SK-N-SH treated with all-trans-retinoic acid at 6 μM for 48 hours (cell line): ENCODE results near the gene EEF2KMT.

ENCODE experiments used
- ARNTL ChIP-seq: fragments of 450-650 bp; formaldehyde crosslinking; IDR thresholded peaks from 2 replicates; pipeline ENCODE4 v1.5.0; 2020; ENCODE audit warnings: low read depth, mild to moderate bottlenecking, moderate library complexity, borderline replicate concordance
- BACH2 ChIP-seq: fragments of 250-450 bp; sonication (Bioruptor Pico); IDR thresholded peaks from 2 replicates; pipeline ENCODE4 v1.9.0; 2021; ENCODE audit warnings: mild to moderate bottlenecking, borderline replicate concordance
- CREB5 ChIP-seq: fragments of 250-450 bp; sonication (Bioruptor Pico); IDR thresholded peaks from 2 replicates; pipeline ENCODE4 v1.5.1; 2020; ENCODE audit warnings: low read depth, mild to moderate bottlenecking, moderate library complexity
- CSDC2 ChIP-seq: fragments of 250-450 bp; sonication (Bioruptor Pico); IDR thresholded peaks from 2 replicates; pipeline ENCODE4 v1.5.0; 2020; ENCODE audit warnings: mild to moderate bottlenecking, moderate library complexity
- GLIS3 ChIP-seq: fragments of 250-450 bp; sonication (Bioruptor Pico); IDR thresholded peaks from 2 replicates; pipeline ENCODE4 v1.5.0; 2020; ENCODE audit warnings: mild to moderate bottlenecking, moderate library complexity
- ISL1 ChIP-seq: fragments of 250-450 bp; sonication (Bioruptor Pico); IDR thresholded peaks from 2 replicates; pipeline ENCODE4 v2.1.2; 2022; ENCODE audit warnings: mild to moderate bottlenecking, moderate library complexity
- OSR1 ChIP-seq: fragments of 250-450 bp; sonication (Bioruptor Pico); IDR thresholded peaks from 2 replicates; pipeline ENCODE4 v1.8.0; 2022; ENCODE audit warnings: moderate library complexity, mild to moderate bottlenecking, inconsistent platforms
- PATZ1 ChIP-seq: fragments of 250-450 bp; sonication (Bioruptor Pico); IDR thresholded peaks from 2 replicates; pipeline ENCODE4 v1.8.0; 2020; ENCODE audit warnings: mild to moderate bottlenecking, moderate library complexity, borderline replicate concordance
- POU6F1 ChIP-seq: fragments of 250-450 bp; sonication (Bioruptor Pico); IDR thresholded peaks from 2 replicates; pipeline ENCODE4 v1.8.0; 2021; ENCODE audit warnings: low read depth, mild to moderate bottlenecking, moderate library complexity, borderline replicate concordance
- TOX ChIP-seq: fragments of 250-450 bp; sonication (Bioruptor Pico); IDR thresholded peaks from 2 replicates; pipeline ENCODE4 v1.8.0; 2021; ENCODE audit warnings: mild to moderate bottlenecking, moderate library complexity, borderline replicate concordance
- ZFP3 ChIP-seq: fragments of 250-450 bp; sonication (Bioruptor Pico); IDR thresholded peaks from 2 replicates; pipeline ENCODE4 v1.5.0; 2020; ENCODE audit warnings: mild to moderate bottlenecking, moderate library complexity
- ZFP30 ChIP-seq: fragments of 450-650 bp; formaldehyde crosslinking; IDR thresholded peaks from 2 replicates; pipeline ENCODE4 v1.5.0; 2022; ENCODE audit warnings: mild to moderate bottlenecking, moderate library complexity
- ZNF70 ChIP-seq: fragments of 450-650 bp; formaldehyde crosslinking; IDR thresholded peaks from 2 replicates; pipeline ENCODE4 v1.5.0; 2020; ENCODE audit warnings: mild to moderate bottlenecking, moderate library complexity

GRCh38 chr16:5072334-5073278 lies 25.0 kb downstream of the EEF2KMT start:
- TF ChIP-seq TOX (CRISPR knock-in tag) (no peak), POU6F1 (CRISPR knock-in tag) (no peak), PATZ1 (CRISPR knock-in tag) (no peak), OSR1 (CRISPR knock-in tag) (no peak), ZFP30 (CRISPR knock-in tag) (no peak), ZFP3 (CRISPR knock-in tag) (no peak), CSDC2 (CRISPR knock-in tag) (no peak), ARNTL (CRISPR knock-in tag) (no peak), ISL1 (CRISPR knock-in tag) (no peak), GLIS3 (CRISPR knock-in tag) (no peak), CREB5 (CRISPR knock-in tag) (no peak), BACH2 (CRISPR knock-in tag) (no peak), ZNF70 (CRISPR knock-in tag) (no peak)
